ENCODE results near the gene MRPL52.
A peak's percentile ranks its signal among the peaks of the same experiment; 100 is the strongest.
"Not testable (repeated sequence)": the region's sequence is repeated elsewhere in the genome, so short reads cannot be mapped to it uniquely, and the experiment has no call there.

The MRPL52 gene

GRCh38 chr14:22829661-22830442 is at the start of gene MRPL52:
Gene MRPL52, plus strand, starts transcription at chr14:22829887. Its CDS starts 26 bp downstream, at chr14:22829913.
- H3K4me3 Mint-ChIP-seq, result peak within 1 kb of the TSS; percentile 90
- H3K36me3 Mint-ChIP-seq, result peaks cover 7% of the 10 kb centered on the region
- H3K4me1 Mint-ChIP-seq, result peaks cover 23% of the 10 kb centered on the region
- H3K27me3 Mint-ChIP-seq, result no peaks in the 10 kb centered on the region
- H3K9me3 Mint-ChIP-seq, result no peaks in the 10 kb centered on the region
- peak; percentile 98 for ATAC-seq
- H3K27ac Mint-ChIP-seq, result peak within 1 kb of the TSS; percentile 87

DNA sequence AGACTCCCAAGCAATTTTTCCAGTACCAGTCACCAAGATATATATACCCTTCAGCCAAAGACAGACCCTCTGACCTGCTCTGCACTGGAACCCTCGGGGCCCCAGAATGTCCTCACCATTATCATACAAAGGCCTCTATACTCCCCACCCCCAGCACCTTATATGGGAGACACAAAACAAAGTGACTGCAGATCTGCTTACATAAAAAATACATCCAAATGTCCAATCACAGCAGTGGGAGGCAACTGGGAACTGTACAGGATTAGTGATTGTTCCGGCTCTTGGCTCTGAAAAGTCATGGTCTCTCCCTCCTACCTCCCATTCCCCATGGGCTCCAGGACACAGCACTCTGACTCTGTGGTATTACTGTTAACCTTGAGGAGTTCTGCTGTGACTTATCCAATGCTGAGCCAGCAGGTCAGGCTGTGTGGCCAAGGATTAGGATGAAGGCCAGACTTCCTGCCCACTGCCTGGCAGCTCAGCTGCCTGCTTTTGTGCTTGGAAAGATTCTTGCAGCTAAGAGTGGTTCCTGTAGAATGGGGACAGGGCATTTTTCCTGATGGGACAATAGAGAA is 49.5 kb upstream of the MRPL52 start:
- no peaks in the 10 kb centered on the region for H3K4me1 Mint-ChIP-seq
- no peak for ATAC-seq
- no peaks in the 10 kb centered on the region for H3K9me3 Mint-ChIP-seq
- peaks cover 4% of the 10 kb centered on the region for H3K36me3 Mint-ChIP-seq
- no peak overlapping the region for H3K4me3 Mint-ChIP-seq
- no peak overlapping the region for H3K27ac Mint-ChIP-seq
- no peaks in the 10 kb centered on the region for H3K27me3 Mint-ChIP-seq

DNA sequence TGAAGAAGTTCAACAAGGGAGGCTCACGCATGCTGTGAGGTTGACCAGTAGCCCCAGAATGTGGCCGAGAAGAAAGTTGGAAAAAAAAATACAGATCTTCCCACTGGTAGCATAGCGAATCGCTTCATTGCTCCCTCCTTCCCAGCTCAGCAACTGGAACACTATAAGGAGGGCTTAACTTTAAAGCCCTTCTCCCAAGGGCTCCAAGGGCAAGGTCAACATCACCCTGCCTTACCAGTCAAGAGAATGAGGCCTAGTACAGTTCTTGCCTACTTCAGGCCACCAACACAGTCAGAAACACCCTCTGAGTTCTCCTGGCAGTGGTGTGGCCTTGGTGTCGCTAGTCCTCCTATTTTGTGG is 48.8 kb upstream of the MRPL52 start:
- ATAC-seq, result no peak
- H3K4me3 Mint-ChIP-seq, result no peak overlapping the region
- H3K4me1 Mint-ChIP-seq, result no peaks in the 10 kb centered on the region
- no peaks in the 10 kb centered on the region for H3K36me3 Mint-ChIP-seq
- no peaks in the 10 kb centered on the region for H3K27me3 Mint-ChIP-seq
- H3K9me3 Mint-ChIP-seq, result no peaks in the 10 kb centered on the region
- H3K27ac Mint-ChIP-seq, result peak overlapping the region; percentile 76

DNA sequence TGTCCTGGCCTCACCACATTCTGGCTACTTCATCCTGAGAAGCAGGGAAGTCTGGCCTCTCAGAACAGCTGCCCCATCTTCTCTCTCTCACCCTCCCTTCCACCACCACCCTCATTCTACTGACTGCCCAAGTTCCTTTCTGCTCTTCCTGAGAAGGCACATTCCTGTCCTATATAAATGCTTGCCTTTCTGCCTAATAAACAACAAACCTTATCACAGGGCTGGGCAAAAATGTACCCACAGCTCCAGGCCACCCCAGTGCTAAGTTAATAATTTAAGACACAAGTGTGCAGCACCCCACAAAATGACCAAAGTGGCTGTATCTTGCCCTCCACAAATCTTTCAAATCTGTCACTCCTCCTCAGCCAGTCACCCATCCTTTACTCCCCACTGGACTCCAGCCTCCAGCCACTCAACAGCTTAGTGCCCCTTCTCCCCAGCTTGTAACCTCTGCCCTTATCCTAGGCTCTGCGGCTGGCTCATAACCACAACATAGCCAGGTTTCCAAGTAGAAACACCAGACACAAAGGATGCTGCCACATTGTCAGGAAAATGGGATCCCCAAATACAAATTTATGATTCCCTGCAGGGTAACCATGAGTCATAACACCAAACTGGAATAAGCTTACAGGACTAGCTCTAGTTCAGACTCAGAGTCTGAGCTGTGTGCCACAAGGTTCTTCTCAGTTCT is 48.2 kb upstream of the MRPL52 start:
- peaks cover 3% of the 10 kb centered on the region for H3K4me1 Mint-ChIP-seq
- H3K27ac Mint-ChIP-seq, result peak overlapping the region; percentile 76
- H3K27me3 Mint-ChIP-seq, result no peaks in the 10 kb centered on the region
- ATAC-seq, result no peak
- H3K4me3 Mint-ChIP-seq, result no peak overlapping the region
- H3K9me3 Mint-ChIP-seq, result no peaks in the 10 kb centered on the region
- no peaks in the 10 kb centered on the region for H3K36me3 Mint-ChIP-seq

DNA sequence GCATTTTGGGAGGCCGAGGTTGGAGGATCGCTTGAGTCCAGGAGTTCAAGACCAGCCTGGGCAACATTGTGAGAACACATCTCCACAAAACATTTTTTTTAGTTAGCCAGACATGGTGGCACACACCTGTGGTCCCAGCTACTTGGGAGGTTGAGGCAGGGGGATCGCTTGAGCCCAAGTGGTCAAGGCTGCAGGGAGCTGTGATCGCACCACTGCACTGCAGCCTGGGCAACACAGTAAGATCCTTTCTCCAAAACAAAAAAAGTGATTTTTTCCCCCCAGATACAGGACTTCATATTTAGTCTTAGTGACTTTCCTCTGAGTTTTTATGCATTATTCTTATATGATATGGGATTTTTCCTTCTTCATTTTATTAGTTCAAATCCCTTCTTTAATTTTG is 43.0 kb upstream of the MRPL52 start:
- no peaks in the 10 kb centered on the region for H3K9me3 Mint-ChIP-seq
- no peak overlapping the region for H3K4me3 Mint-ChIP-seq
- no peaks in the 10 kb centered on the region for H3K36me3 Mint-ChIP-seq
- no peak for ATAC-seq
- peak overlapping the region; percentile 27 for H3K27ac Mint-ChIP-seq
- H3K27me3 Mint-ChIP-seq, result no peaks in the 10 kb centered on the region
- H3K4me1 Mint-ChIP-seq, result peaks cover 36% of the 10 kb centered on the region

DNA sequence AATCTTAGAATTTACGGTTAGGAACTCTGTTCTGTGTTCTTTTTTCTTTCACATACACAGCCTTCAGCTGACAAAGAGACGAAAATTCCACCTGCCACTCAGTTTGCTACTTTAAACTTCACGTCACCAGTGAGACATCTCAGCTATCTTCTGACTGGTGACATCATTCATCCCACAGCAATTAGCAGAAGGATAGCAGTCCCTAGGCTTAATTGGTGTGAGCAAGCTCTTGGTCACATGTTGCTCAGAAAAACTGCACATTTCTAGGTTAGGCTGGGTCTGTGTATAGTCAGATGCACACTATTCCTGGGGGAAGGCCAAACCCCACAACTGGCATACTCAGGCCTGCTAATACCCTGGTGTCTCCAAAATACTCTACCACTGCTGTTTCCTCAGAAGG is 38.4 kb upstream of the MRPL52 start:
- no peak overlapping the region for H3K4me3 Mint-ChIP-seq
- peaks cover 8% of the 10 kb centered on the region for H3K36me3 Mint-ChIP-seq
- ATAC-seq, result no peak
- H3K9me3 Mint-ChIP-seq, result peaks cover 3% of the 10 kb centered on the region
- peak overlapping the region; percentile 84 for H3K27ac Mint-ChIP-seq
- no peaks in the 10 kb centered on the region for H3K27me3 Mint-ChIP-seq
- peaks cover 67% of the 10 kb centered on the region for H3K4me1 Mint-ChIP-seq

- ATAC-seq, result no peak
- H3K4me1 Mint-ChIP-seq, result peaks cover 67% of the 10 kb centered on the region
- H3K4me3 Mint-ChIP-seq, result no peak overlapping the region
- H3K27me3 Mint-ChIP-seq, result no peaks in the 10 kb centered on the region
- H3K27ac Mint-ChIP-seq, result peak overlapping the region; percentile 84
- H3K36me3 Mint-ChIP-seq, result peaks cover 10% of the 10 kb centered on the region
- peaks cover 3% of the 10 kb centered on the region for H3K9me3 Mint-ChIP-seq
Observed at GRCh38 chr14:22792158-22792557, 37.5 kb upstream of the MRPL52 start.

DNA sequence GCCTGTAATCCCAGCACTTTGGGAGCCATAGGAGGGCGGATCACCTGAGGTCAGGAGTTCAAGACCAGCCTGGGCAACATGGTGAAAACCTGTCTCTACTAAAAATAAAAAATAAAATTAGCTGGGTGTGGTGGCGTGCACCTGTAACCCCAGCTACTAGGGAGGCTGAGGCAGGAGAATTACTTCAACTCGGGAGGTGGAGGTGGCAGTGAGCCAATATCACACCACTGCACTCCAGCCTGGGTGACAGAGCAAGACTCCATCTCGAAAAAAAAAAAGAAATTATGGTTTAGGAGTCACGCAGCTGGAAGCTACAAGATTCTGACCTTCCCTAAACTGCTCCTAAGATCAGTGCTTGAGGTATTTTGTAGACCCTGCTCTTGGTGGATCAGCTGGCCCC is 36.1 kb upstream of the MRPL52 start:
- H3K27me3 Mint-ChIP-seq, H3K4me3 Mint-ChIP-seq, ATAC-seq, H3K9me3 Mint-ChIP-seq: not testable (repeated sequence)
- Mint-ChIP-seq H3K27ac (peak overlapping the region; percentile 87), H3K36me3 (peaks cover 10% of the 10 kb centered on the region), H3K4me1 (peaks cover 81% of the 10 kb centered on the region)

- no peaks in the 10 kb centered on the region for H3K27me3 Mint-ChIP-seq
- peaks cover 10% of the 10 kb centered on the region for H3K36me3 Mint-ChIP-seq
- no peak overlapping the region for H3K4me3 Mint-ChIP-seq
- no peak for ATAC-seq
- peaks cover 83% of the 10 kb centered on the region for H3K4me1 Mint-ChIP-seq
- peaks cover 3% of the 10 kb centered on the region for H3K9me3 Mint-ChIP-seq
- peak overlapping the region; percentile 87 for H3K27ac Mint-ChIP-seq
Observed at GRCh38 chr14:22793976-22794375, 35.7 kb upstream of the MRPL52 start.

GRCh38 chr14:22794551-22794951 is 35.1 kb upstream of the MRPL52 start:
- Mint-ChIP-seq H3K4me1 (peaks cover 81% of the 10 kb centered on the region), H3K4me3 (no peak overlapping the region), H3K27ac (peak overlapping the region; percentile 87), H3K9me3 (peaks cover 3% of the 10 kb centered on the region), H3K27me3 (no peaks in the 10 kb centered on the region), H3K36me3 (peaks cover 10% of the 10 kb centered on the region)
- ATAC-seq, result peak; percentile 81

GRCh38 chr14:22796087-22796707 is 33.5 kb upstream of the MRPL52 start:
- ATAC-seq, result peak; percentile 57
- H3K27me3 Mint-ChIP-seq, result no peaks in the 10 kb centered on the region
- peaks cover 76% of the 10 kb centered on the region for H3K4me1 Mint-ChIP-seq
- H3K27ac Mint-ChIP-seq, result peak overlapping the region; percentile 87
- H3K9me3 Mint-ChIP-seq, result peaks cover 3% of the 10 kb centered on the region
- H3K4me3 Mint-ChIP-seq, result no peak overlapping the region
- peaks cover 18% of the 10 kb centered on the region for H3K36me3 Mint-ChIP-seq

GRCh38 chr14:22797017-22797917 is 32.4 kb upstream of the MRPL52 start:
- H3K36me3 Mint-ChIP-seq, result peaks cover 18% of the 10 kb centered on the region
- peaks cover 76% of the 10 kb centered on the region for H3K4me1 Mint-ChIP-seq
- H3K27me3 Mint-ChIP-seq, result no peaks in the 10 kb centered on the region
- no peak overlapping the region for H3K4me3 Mint-ChIP-seq
- H3K27ac Mint-ChIP-seq, result peak overlapping the region; percentile 87
- no peak for ATAC-seq
- peaks cover 3% of the 10 kb centered on the region for H3K9me3 Mint-ChIP-seq

DNA sequence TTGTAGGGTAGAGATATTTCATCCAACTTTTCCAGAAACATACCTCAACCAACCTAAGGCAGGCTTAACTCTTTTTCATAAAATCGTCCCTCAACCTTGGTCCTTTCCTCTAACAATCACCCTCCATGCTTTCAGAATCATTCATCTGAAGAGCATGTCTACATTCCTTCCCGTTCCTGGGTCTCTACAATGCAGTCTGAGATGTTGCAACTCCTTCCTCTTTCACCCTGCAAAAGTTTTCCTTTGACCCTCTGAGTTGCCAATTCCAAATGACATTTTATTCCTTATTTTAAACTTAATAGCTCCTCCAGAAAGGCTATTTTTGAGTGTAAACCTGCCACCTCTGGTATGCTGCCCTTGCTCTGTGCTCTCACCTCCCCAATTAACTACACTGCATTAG is 31.2 kb upstream of the MRPL52 start:
- Mint-ChIP-seq H3K27ac (peak overlapping the region; percentile 87), H3K9me3 (peaks cover 3% of the 10 kb centered on the region), H3K4me1 (peaks cover 88% of the 10 kb centered on the region), H3K4me3 (no peak overlapping the region), H3K36me3 (peaks cover 24% of the 10 kb centered on the region), H3K27me3 (no peaks in the 10 kb centered on the region)
- ATAC-seq, result no peak

GRCh38 chr14:22800346-22800745 is 29.3 kb upstream of the MRPL52 start:
- no peaks in the 10 kb centered on the region for H3K27me3 Mint-ChIP-seq
- peaks cover 90% of the 10 kb centered on the region for H3K4me1 Mint-ChIP-seq
- H3K9me3 Mint-ChIP-seq, result peaks cover 3% of the 10 kb centered on the region
- H3K4me3 Mint-ChIP-seq, result no peak overlapping the region
- ATAC-seq, result no peak
- peaks cover 26% of the 10 kb centered on the region for H3K36me3 Mint-ChIP-seq
- no peak overlapping the region for H3K27ac Mint-ChIP-seq
